GM21390 (cell line): Measurements from ENCODE around the gene ARHGEF11.

Experiments used
- ATAC-seq: cut with Tn5 transposase; IDR thresholded peaks from one replicate; pipeline ENCODE4 v1.9.1; 2021; ENCODE audit not compliant: unreplicated experiment

ARHGEF11 gene

DNA sequence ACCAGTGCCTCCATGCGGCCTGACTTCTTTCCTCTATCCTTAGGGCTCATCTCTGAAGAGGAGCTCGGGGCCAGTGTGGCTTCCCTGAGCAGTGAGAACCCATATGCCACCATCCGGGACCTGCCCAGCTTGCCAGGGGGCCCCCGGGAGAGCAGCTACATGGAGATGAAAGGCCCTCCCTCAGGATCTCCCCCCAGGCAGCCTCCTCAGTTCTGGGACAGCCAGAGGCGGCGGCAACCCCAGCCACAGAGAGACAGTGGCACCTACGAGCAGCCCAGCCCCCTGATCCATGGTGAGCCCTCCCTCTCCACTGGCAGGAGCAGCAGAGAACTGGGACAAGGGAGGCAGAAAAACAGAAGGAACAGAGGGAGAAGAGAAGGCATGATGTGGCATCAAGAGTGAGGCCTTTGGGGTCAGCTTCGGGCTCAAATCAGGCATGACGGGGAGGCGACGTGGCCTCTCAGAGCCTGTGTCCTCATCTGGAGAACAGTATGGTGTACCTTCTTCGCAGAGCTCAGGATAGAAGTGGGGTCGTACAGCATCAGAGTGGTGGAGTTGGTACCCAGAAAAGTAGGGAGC lies 131.6 kb downstream of the ARHGEF11 start:
- no peak for ATAC-seq

DNA sequence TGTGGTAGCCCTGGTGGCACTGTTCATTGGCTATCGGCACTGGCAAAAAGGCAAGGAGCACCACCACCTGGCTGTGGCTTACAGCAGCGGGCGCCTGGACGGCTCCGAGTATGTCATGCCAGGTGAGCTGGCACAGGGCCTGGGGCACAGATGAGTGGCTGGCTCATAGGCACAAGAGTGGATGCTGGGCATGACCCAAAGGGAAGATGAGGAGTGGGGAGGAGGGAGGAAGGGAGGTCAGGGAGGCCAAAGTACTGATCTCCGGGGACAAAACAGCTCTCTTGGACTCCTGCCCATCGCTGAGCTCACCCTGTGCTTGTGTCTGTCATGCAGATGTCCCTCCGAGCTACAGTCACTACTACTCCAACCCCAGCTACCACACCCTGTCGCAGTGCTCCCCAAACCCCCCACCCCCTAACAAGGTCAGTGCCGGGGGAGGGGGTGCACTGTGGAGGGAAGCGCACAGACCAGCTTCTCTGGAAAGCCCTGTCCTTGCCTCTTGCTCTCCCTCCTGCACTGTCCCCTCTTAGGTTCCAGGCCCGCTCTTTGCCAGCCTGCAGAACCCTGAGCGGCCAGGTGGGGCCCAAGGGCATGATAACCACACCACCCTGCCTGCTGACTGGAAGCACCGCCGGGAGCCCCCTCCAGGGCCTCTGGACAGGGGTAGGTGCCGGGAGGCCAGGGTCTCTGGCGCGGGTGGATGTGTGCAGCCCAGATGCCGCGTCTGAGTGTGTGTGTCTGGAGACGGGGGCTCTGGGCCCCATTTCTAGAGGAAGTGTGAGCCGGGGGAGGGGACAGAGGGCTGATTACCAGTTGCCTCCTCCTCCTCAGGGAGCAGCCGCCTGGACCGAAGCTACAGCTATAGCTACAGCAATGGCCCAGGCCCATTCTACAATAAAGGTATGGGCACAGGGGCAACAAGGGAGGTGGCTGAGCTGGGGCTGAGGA lies 132.4 kb downstream of the ARHGEF11 start:
- ATAC-seq: no peak

GRCh38 chr1:156912310-156912709 lies 133.2 kb downstream of the ARHGEF11 start:
- ATAC-seq: no peak

GRCh38 chr1:156911577-156912298 lies 133.8 kb downstream of the ARHGEF11 start:
- no peak for ATAC-seq

- no peak for ATAC-seq
Observed at GRCh38 chr1:156910309-156910782, 135.2 kb downstream of the ARHGEF11 start.

- ATAC-seq: no peak
Observed at GRCh38 chr1:156909671-156910070, 135.9 kb downstream of the ARHGEF11 start.

GRCh38 chr1:156908955-156909354 lies 136.6 kb downstream of the ARHGEF11 start:
- ATAC-seq: no peak

DNA sequence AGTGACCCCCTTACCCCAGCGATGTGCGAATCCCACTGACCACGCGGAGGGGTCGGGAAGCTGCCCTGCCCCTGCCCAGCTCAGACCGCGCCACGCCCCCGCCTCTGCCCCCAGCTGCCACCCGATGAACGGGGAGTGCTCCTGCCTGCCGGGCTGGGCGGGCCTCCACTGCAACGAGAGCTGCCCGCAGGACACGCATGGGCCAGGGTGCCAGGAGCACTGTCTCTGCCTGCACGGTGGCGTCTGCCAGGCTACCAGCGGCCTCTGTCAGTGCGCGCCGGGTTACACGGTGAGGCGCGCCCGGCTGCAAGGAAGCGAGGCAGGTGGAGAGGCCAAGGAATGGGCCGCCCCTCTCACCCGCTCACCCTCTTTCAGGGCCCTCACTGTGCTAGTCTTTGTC lies 137.0 kb downstream of the ARHGEF11 start:
- ATAC-seq: no peak

DNA sequence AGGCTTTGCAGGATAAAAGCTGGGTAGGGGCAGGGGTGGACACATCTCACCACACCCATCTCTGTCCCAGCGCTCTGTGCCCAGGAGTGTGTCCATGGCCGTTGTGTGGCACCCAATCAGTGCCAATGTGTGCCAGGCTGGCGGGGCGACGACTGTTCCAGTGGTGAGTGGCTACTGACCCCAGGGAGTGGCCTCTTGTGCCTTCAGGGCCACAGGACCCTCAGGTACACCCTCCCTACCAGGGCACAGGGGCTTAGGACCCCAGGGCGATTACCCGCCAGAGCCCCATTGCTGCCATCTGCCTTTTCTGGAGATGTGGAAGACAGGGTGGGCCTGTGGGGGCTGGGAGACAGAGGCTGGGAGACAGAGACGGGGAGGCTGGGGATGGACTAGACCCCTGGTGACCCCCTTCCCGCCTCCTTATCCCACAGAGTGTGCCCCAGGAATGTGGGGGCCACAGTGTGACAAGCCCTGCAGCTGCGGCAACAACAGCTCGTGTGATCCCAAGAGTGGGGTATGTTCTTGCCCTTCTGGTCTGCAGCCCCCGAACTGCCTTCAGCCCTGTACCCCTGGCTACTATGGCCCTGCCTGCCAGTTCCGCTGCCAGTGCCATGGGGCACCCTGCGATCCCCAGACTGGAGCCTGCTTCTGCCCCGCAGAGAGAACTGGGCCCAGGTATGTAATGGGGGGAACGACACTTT lies 139.2 kb downstream of the ARHGEF11 start:
- no peak for ATAC-seq

DNA sequence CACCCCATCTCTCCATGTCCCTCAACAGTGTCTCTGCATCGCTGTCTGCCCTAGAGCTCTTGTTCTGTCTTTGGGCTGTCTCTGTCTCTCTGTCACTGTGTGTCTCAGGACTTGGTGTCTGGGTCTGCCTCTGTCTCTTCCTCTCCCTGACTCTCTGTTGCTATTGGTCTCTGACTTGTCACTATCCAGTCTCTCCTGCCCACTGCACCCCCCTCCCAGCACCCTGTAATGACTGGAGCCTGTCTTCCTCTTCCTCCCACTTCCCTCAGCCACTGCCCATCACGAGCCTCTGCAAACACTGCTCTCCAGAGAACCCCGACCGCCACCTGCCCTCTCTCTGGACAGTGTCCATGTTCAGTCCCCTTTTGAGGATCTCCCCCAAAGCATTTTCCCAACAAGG lies 139.9 kb downstream of the ARHGEF11 start:
- ATAC-seq: no peak

DNA sequence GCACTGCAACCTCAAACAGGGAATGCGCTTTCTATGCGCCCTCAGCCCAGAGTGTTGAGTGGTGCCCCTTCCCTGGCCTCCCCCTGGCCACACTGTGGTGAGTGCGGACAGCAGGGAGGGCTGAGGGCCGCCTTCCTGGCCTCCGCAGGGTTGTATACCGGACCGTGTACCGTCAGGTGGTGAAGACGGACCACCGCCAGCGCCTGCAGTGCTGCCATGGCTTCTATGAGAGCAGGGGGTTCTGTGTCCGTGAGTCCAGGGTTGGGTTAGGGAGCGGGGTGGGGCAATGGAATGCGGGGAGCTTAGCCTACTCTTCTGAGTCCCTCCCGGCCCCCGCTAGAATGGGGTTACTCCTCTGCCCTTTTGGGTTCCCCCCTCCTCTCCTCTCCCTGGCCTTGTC lies 140.4 kb downstream of the ARHGEF11 start:
- ATAC-seq: no peak

GRCh38 chr1:156904187-156904959 lies 141.2 kb downstream of the ARHGEF11 start:
- no peak for ATAC-seq

DNA sequence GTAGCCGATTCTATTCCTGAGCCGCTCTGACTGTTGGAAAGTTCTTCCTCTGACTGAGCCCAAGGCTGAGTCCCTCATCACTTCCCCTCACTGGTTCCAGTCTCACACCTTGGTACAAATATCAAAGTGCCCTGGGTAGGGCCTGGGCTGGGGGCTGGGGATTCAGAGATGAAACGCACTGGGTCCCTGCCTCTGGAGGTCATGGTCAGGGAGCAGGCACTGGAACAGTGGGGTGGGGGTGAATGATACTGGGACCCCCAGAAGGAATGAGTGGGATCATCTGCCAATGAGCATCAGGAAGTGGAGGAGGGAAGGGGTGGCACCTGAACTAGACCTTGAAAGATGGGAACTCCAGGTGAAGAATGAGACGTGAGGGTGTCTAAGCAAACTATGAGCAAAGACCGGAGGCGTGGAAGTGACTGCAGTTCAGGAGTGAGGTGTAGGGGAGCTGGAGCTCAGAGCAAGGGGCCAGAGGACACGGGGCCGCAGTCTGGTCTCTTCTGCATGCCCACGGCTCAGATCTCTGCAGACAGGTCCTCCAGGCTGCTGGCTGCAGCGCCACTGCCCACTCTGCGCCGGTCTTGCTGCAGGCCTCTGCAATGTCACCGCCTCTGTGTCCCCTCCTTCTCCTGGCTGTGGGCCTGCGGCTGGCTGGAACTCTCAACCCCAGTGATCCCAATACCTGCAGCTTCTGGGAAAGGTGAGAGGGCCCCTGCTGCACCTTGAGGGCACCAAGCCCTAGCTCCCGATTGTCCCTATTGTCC lies 142.0 kb downstream of the ARHGEF11 start:
- no peak for ATAC-seq

GRCh38 chr1:156901966-156902915 lies 143.3 kb downstream of the ARHGEF11 start:
- no peak for ATAC-seq

GRCh38 chr1:156901590-156901900 lies 144.0 kb downstream of the ARHGEF11 start:
- ATAC-seq: no peak

DNA sequence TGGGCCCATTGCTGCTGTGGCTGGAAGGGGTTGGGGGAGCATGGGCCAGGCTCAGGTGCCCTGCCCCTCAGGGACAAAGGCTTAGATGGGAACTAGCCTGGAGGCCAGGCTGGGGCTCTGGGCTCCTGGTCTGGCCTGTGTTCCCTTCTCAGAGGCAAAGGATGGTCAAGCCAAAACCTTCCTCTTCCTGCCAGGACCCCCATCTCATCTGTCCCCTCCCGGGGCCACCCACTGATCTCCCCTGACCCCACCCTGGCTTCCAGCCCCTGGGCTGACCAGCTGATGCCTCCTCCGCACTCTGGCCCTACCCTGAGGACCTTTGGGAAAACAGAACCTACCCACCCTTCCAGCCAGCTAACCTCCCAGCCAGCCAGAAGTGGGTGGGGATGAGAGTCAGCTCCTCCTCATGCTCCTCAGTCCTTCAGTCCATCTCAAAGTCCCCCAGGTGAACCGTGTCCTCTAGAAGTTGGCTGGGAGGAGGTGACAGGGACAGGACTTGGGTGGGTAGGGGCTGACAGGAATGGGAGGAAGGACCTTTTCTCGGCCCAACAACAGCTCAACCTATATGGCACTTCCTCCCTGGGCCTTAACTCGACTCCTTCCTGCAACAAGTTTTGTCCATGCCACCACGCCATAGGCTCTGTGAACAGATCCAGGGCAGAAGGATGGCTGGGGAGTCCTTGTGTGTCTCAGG lies 144.5 kb downstream of the ARHGEF11 start:
- ATAC-seq: no peak

GRCh38 chr1:156899956-156900718 lies 145.4 kb downstream of the ARHGEF11 start:
- no peak for ATAC-seq
